ENCODE data around the gene PAPPA.

- TF ChIP-seq POLR2AphosphoS5 (IDR thresholded peaks at IDR 0.05) (no peak), EP300 (IDR thresholded peaks at IDR 0.05) (no peak), CTCF (IDR thresholded peaks at IDR 0.05) (no peak)
Measured at GRCh38 chr9:116308076-116308475, 154.5 kb downstream of the PAPPA start.

Measured in esophagus muscularis mucosa (tissue), 4 donors.